A549 (cell line): ENCODE data around the gene SLC4A4. TPM values are rescaled to one million over a fixed set of nuclear protein-coding genes. Genes with fewer than 3 reads are reported as not detected.

ENCODE experiments used
- ATAC-seq, 2 experiments: fragments of 200-7000 bp in 1 of 2; fragments of >200 bp in 1 of 2; cut with Nextera tagmentation in 1 of 2; cut with Tn5 transposase in 1 of 2; 3 replicates each; pipeline versions ENCODE4 v1.8.0 to v1.9.1; 2018 to 2020; ENCODE audit warnings: mild to moderate bottlenecking in 1 of 2, moderate library complexity in 1 of 2
- CTCF ChIA-PET: fragments of 300-600 bp; sonication (Branson Sonifier 250); formaldehyde crosslinking; extraction: SDS; loops from one replicate; lab custom pipeline; 2021; ENCODE audit warnings: antibody characterized with exemption, inconsistent platforms; lab: Yijun Ruan, JAX
- POLR2A ChIA-PET: fragments of 350-600 bp; formaldehyde crosslinking; extraction: SDS; loops from one replicate; lab custom pipeline; 2021; ENCODE audit warnings: antibody characterized with exemption, inconsistent platforms; lab: Yijun Ruan, JAX
- DNase-seq, 2 experiments: peaks; one replicate each; pipeline versions ENCODE4 v3.0.0 to v3.0.0-alpha.2; 2011 to 2016; ENCODE audit warnings: low read depth in 1 of 2, low spot score in 1 of 2
- FAIRE-seq: peaks from 2 replicates; lab custom pipeline; 2011; peaks lifted over from hg19 to GRCh38; lab: Jason Lieb, UNC
- H3K27ac ChIP-seq, 2 experiments: fragments of >200 bp; sonication (Bioruptor Twin); formaldehyde crosslinking; 3 replicates each; pipeline ENCODE4 v1.5.1; 2016 to 2017
- H3K4me1 ChIP-seq: fragments of >200 bp; sonication (Bioruptor Twin); formaldehyde crosslinking; 3 replicates; pipeline ENCODE4 v1.6.1; 2016
- H3K4me2 ChIP-seq: fragments of >200 bp; sonication (Bioruptor Twin); formaldehyde crosslinking; 3 replicates; pipeline ENCODE4 v1.6.1; 2016
- H3K4me3 ChIP-seq: fragments of >200 bp; sonication (Bioruptor Twin); formaldehyde crosslinking; 3 replicates; pipeline ENCODE4 v1.5.1; 2016
- H3K9me3 ChIP-seq: fragments of >200 bp; sonication (Bioruptor Twin); formaldehyde crosslinking; 3 replicates; pipeline ENCODE4 v1.6.1; 2016
- BHLHE40 ChIP-seq: IDR thresholded peaks from 2 replicates; pipeline ENCODE4 v1.6.1; 2012; ENCODE audit warnings: low read depth, low read length, inconsistent platforms
- CBX2 ChIP-seq: fragments of 200-600 bp; sonication (generic); IDR thresholded peaks from 2 replicates; pipeline ENCODE4 v1.6.1; 2016; ENCODE audit warnings: low read depth, mild to moderate bottlenecking, borderline replicate concordance
- EHMT2 ChIP-seq: fragments of 200-600 bp; sonication (generic); IDR thresholded peaks from 2 replicates; pipeline ENCODE4 v1.6.1; 2016; ENCODE audit warnings: antibody characterized with exemption, low read depth, mild to moderate bottlenecking, moderate library complexity
- EP300 ChIP-seq, 2 experiments: fragments of >200 bp; sonication (Bioruptor Twin); formaldehyde crosslinking; IDR thresholded peaks; 2 replicates in 1 of 2; 3 replicates in 1 of 2; pipeline ENCODE4 v1.6.1; 2016 to 2017
- ESRRA ChIP-seq: fragments of 150-350 bp; IDR thresholded peaks from 2 replicates; pipeline ENCODE4 v1.6.1; 2014; ENCODE audit warnings: mild to moderate bottlenecking, low read length, borderline replicate concordance
- FOSL2 ChIP-seq, 2 experiments: fragments of 450-650 bp in 1 of 2; fragments of >200 bp in 1 of 2; sonication (Bioruptor Twin) in 1 of 2; formaldehyde crosslinking; IDR thresholded peaks; 2 replicates each; pipeline versions ENCODE4 v1.5.0 to v1.6.1; 2016 to 2020; ENCODE audit warnings: mild to moderate bottlenecking in 1 of 2, moderate library complexity in 1 of 2
- HES2 ChIP-seq: fragments of >200 bp; sonication (Bioruptor Twin); formaldehyde crosslinking; IDR thresholded peaks from 2 replicates; pipeline ENCODE4 v1.6.1; 2016
- HEYL ChIP-seq: fragments of 250-450 bp; sonication (Bioruptor Pico); IDR thresholded peaks from 2 replicates; pipeline ENCODE4 v1.8.0; 2021; ENCODE audit warnings: mild to moderate bottlenecking, moderate library complexity
- HOXA7 ChIP-seq: fragments of 250-450 bp; sonication (Bioruptor Pico); IDR thresholded peaks from 2 replicates; pipeline ENCODE4 v1.5.0; 2020; ENCODE audit warnings: mild to moderate bottlenecking, moderate library complexity
- JUN ChIP-seq, 2 experiments: fragments of >200 bp; sonication (Bioruptor Twin); formaldehyde crosslinking; IDR thresholded peaks; 2 replicates in 1 of 2; 3 replicates in 1 of 2; pipeline ENCODE4 v1.6.1; 2016 to 2017
- JUNB ChIP-seq: fragments of >200 bp; sonication (Bioruptor Twin); formaldehyde crosslinking; IDR thresholded peaks from 2 replicates; pipeline ENCODE4 v1.6.1; 2016
- MAFK ChIP-seq: fragments of 450-650 bp; IDR thresholded peaks from 2 replicates; pipeline ENCODE4 v1.6.1; 2014; ENCODE audit not compliant: partially characterized antibody
- PBX3 ChIP-seq: IDR thresholded peaks from 2 replicates; pipeline ENCODE4 v1.6.1; 2012
- RAD21 ChIP-seq, 2 experiments: fragments of >200 bp in 1 of 2; sonication (Bioruptor Twin) in 1 of 2; formaldehyde crosslinking in 1 of 2; IDR thresholded peaks in 1 of 2; conservative IDR thresholded peaks in 1 of 2; 2 replicates in 1 of 2; 3 replicates in 1 of 2; pipeline ENCODE4 v1.6.1; 2012 to 2018; ENCODE audit warnings: inconsistent platforms in 1 of 2
- RARB ChIP-seq: fragments of 250-450 bp; sonication (Bioruptor Pico); IDR thresholded peaks from 2 replicates; pipeline ENCODE4 v1.8.0; 2021; ENCODE audit warnings: mild to moderate bottlenecking, moderate library complexity
- SMC3 ChIP-seq: fragments of >200 bp; sonication (Bioruptor Twin); formaldehyde crosslinking; IDR thresholded peaks from 3 replicates; pipeline ENCODE4 v1.6.1; 2018; ENCODE audit warnings: inconsistent platforms
- TFCP2L1 ChIP-seq: fragments of 250-450 bp; sonication (Bioruptor Pico); IDR thresholded peaks from 2 replicates; pipeline ENCODE4 v1.5.0; 2021; ENCODE audit warnings: mild to moderate bottlenecking
- TP53 ChIP-seq: fragments of 250-450 bp; sonication (Bioruptor Pico); IDR thresholded peaks from 2 replicates; pipeline ENCODE4 v1.5.0; 2021; ENCODE audit warnings: mild to moderate bottlenecking, moderate library complexity
- ZFP36 ChIP-seq: fragments of 450-650 bp; IDR thresholded peaks from 2 replicates; pipeline ENCODE4 v1.6.1; 2014; ENCODE audit warnings: borderline replicate concordance; ENCODE audit not compliant: partially characterized antibody
- ZNF302 ChIP-seq: fragments of 250-450 bp; sonication (Bioruptor Pico); IDR thresholded peaks from 2 replicates; pipeline ENCODE4 v1.9.0; 2021; ENCODE audit warnings: inconsistent platforms, mild to moderate bottlenecking, moderate library complexity
- WGBS: methylation state at CpG from one replicate; pipeline ENCODE4 v1.1.6; 2017; ENCODE audit errors: missing lambda C conversion rate; 5-methylcytosine and 5-hydroxymethylcytosine counted together
- polyA plus RNA-seq, 4 experiments: library from polyadenylated mRNA; depleted of rRNA in 3 of 4; stranded (reverse); fragments of >200 nt; fragmentation: RNase III in 1 of 4; extraction: RNeasy Plus Mini Kit Qiagen cat#74134 plus additional on column Dnase treatment in 1 of 4; gene quantifications; 2 replicates in 3 of 4; 3 replicates in 1 of 4; pipeline ENCODE4 v1.2.3, GENCODE V29; 2011 to 2017
- TF ChIP-seq, protein P1 (sequence below): fragments of 200-600 bp; sonication (generic); IDR thresholded peaks from 2 replicates; pipeline ENCODE4 v1.6.1; 2016; ENCODE audit warnings: antibody characterized with exemption, mild to moderate bottlenecking, moderate library complexity
- TF ChIP-seq, protein P2 (sequence below): fragments of >200 bp; sonication (Bioruptor Twin); formaldehyde crosslinking; IDR thresholded peaks from 3 replicates; pipeline ENCODE4 v1.5.1; 2016

Gene SLC4A4
- polyA plus RNA-seq, 2 of the 4 experiments (the other 2 are of a cell fraction), result 1.8 to 2.9 TPM

- TF ChIP-seq, protein P1, sequence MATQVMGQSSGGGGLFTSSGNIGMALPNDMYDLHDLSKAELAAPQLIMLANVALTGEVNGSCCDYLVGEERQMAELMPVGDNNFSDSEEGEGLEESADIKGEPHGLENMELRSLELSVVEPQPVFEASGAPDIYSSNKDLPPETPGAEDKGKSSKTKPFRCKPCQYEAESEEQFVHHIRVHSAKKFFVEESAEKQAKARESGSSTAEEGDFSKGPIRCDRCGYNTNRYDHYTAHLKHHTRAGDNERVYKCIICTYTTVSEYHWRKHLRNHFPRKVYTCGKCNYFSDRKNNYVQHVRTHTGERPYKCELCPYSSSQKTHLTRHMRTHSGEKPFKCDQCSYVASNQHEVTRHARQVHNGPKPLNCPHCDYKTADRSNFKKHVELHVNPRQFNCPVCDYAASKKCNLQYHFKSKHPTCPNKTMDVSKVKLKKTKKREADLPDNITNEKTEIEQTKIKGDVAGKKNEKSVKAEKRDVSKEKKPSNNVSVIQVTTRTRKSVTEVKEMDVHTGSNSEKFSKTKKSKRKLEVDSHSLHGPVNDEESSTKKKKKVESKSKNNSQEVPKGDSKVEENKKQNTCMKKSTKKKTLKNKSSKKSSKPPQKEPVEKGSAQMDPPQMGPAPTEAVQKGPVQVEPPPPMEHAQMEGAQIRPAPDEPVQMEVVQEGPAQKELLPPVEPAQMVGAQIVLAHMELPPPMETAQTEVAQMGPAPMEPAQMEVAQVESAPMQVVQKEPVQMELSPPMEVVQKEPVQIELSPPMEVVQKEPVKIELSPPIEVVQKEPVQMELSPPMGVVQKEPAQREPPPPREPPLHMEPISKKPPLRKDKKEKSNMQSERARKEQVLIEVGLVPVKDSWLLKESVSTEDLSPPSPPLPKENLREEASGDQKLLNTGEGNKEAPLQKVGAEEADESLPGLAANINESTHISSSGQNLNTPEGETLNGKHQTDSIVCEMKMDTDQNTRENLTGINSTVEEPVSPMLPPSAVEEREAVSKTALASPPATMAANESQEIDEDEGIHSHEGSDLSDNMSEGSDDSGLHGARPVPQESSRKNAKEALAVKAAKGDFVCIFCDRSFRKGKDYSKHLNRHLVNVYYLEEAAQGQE, result no peak
- TF ChIP-seq TFCP2L1 (CRISPR knock-in tag) (no peak), MAFK (no peak), CBX2 (no peak)
Measured at GRCh38 chr4:71540749-71541269, 202.0 kb downstream of the SLC4A4 start (continued).

DNA sequence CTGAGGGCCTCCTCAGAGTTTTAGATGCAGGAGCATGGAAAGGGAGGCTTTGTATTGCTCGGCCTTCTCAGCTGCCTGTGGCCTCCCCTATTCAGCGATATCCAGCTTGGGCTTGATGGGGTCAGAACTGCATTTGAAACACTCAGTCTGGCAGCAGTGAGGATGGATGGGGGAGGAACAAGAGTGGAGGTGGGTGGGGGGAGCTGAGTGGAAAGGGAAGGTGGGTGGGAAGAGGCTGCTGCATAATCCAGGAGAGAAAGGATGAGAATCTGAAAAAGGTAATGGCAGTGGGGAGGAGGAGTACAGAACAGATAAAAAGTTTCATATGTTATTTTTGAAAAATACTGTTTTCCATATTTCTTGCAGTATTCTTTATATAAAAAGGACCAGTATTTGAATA lies 202.7 kb downstream of the SLC4A4 start:
- no peaks in the 10 kb centered on the region for H3K4me1 ChIP-seq
- no peak for FAIRE-seq
- TF ChIP-seq RARB (CRISPR knock-in tag), result no peak
- TF ChIP-seq HEYL (CRISPR knock-in tag), result no peak
- no peak for TF ChIP-seq JUN (IDR thresholded peaks at IDR 0.05)
- TF ChIP-seq EP300 (IDR thresholded peaks at IDR 0.05), result no peak
- TF ChIP-seq TP53 (CRISPR knock-in tag), result no peak
- TF ChIP-seq SMC3, result no peak
- no peak for TF ChIP-seq ZFP36
- TF ChIP-seq HES2, result no peak
- no peak for TF ChIP-seq FOSL2 (IDR thresholded peaks at IDR 0.05)
- TF ChIP-seq FOSL2 (CRISPR knock-in tag; IDR thresholded peaks at IDR 0.05), result no peak
- no peak for TF ChIP-seq HOXA7 (CRISPR knock-in tag)
- no peak for TF ChIP-seq JUNB
- no peak for TF ChIP-seq ESRRA
- TF ChIP-seq, protein P1, result no peak
- no peak for TF ChIP-seq ZNF302
- no peak for TF ChIP-seq BHLHE40
- no peak for TF ChIP-seq EHMT2
- TF ChIP-seq RAD21 (conservative IDR thresholded peaks at IDR 0.05 in 1 of 2, IDR thresholded peaks at IDR 0.05 in 1 of 2), result no peak
- TF ChIP-seq PBX3, result no peak
- TF ChIP-seq, protein P2, sequence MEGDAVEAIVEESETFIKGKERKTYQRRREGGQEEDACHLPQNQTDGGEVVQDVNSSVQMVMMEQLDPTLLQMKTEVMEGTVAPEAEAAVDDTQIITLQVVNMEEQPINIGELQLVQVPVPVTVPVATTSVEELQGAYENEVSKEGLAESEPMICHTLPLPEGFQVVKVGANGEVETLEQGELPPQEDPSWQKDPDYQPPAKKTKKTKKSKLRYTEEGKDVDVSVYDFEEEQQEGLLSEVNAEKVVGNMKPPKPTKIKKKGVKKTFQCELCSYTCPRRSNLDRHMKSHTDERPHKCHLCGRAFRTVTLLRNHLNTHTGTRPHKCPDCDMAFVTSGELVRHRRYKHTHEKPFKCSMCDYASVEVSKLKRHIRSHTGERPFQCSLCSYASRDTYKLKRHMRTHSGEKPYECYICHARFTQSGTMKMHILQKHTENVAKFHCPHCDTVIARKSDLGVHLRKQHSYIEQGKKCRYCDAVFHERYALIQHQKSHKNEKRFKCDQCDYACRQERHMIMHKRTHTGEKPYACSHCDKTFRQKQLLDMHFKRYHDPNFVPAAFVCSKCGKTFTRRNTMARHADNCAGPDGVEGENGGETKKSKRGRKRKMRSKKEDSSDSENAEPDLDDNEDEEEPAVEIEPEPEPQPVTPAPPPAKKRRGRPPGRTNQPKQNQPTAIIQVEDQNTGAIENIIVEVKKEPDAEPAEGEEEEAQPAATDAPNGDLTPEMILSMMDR, result no peak
- TF ChIP-seq, all 56 proteins: peak for 0
- DNase-seq (no peak), ATAC-seq (no peak)
- ChIA-PET CTCF (no interaction called here), POLR2A (no interaction called here)
- Histone ChIP-seq H3K4me2 (no peak overlapping the region), H3K27ac (no peak overlapping the region), H3K9me3 (no peaks in the 10 kb centered on the region), H3K4me3 (no peak overlapping the region)
- WGBS, result 100% methylated on average over 2 of the region's 2 CpGs
